ENCODE results near the gene PITPNC1.
"Not testable (repeated sequence)": the region's sequence is repeated elsewhere in the genome, so short reads cannot be mapped to it uniquely, and the experiment has no call there.

The PITPNC1 gene

DNA sequence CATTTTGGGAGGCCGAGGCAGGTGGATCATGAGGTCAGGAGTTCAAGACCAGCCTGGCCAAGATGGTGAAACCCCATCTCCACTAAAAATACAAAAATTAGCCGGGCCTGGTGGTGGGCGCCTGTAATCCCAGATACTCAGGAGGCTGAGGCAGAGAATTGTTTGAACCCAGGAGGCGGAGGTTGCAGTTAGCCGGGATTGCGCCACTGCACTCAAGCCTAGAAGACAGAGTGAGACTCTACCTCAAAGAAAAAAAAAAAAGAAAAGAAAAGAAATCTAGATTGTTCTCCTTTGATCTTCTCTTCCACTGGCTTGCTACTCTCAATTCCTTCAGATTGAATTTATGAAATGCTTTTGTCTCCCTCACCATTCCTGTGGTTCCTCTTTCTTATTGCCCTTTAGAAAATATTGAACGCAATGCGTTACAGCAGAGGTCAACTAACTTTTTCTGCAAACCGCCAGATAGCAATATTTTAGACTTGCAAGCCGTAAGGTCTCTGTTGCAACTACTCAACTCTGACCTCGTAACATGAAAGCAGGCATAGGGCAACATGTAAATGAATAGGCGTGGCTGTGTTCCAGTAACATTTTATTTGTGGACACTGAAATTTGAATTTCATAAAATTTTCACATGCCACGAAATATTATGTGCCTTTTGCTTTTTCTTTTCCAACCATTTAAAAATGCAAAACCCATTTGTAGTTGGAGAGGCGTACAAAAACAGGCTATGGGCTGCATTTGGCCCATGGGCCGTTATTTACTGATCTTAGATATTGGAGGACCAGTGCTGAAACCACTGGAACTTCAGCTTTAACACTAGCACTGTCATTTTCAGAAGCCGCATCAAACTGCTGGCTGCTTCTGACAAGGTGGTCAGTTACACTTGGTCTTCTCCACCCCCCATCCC, 24.8 kb downstream of the PITPNC1 start:
- no peak for DNase-seq

- no peak for DNase-seq
These were observed 26.0 kb downstream of the PITPNC1 start for GRCh38 chr17:67403065-67403464.

GRCh38 chr17:67403483-67403882, 26.4 kb downstream of the PITPNC1 start:
- DNase-seq = no peak

- not testable (repeated sequence) for DNase-seq
These were observed 31.4 kb downstream of the PITPNC1 start for GRCh38 chr17:67408455-67408830.

DNA sequence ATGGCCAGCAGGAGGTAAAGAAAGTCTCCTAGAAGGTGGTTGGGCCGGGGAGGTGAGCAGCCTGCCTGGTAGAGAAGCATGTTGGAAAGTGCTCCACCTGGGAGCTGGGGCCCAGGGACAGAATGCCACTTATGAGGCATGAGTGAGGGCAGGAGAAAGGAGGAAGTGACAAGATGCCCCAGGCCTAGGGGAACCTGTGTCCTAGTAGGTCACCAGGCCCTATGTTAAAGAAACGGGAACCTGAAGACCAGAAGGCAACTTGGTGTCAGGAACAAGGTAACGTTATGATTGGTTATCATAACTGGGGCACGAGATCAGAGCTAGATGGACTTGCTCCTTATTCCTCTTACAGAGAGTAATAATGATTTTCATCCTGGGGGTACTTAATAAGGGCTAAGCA, 34.3 kb downstream of the PITPNC1 start:
- no peak for DNase-seq

GRCh38 chr17:67412032-67412431, 35.0 kb downstream of the PITPNC1 start:
- no peak for DNase-seq

DNA sequence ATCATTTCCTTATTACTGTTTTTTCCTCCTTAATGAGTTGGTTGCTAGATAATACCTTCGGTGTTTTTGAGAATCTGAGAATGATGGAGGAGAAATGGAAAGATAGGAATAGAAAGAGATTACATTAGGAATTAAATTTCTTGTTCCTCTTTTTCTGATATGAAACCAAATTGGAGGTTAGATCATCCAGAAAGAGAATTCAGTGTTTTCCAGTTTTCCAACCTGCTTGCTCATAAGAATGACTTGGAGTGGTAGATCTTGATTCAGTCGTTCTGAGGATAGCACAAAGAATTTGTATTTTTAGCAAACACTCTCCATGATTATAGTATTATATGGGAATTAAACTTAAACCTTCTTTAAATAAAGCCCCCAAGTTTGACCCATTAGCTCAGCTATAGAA, 35.9 kb downstream of the PITPNC1 start:
- no peak for DNase-seq

DNA sequence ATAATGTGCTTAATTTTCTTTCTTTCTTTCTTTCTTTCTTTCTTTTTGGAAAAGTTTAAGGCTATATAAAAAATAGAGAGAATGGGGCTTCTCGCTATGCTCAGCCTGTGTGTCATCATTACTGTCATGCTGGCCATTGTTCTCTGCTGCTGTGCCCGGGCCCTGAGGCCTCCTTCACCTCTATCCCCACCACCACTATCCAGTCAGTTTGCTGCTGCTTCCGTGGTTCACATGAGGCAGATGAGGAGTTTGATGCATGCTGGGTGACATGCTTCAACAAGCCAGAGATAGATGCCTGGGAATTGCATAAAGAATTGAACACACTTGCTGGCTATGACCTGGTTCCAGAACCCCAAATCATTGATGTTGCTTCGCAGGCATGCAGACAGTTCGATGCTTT, 36.3 kb downstream of the PITPNC1 start:
- peak; percentile 14 for DNase-seq

GRCh38 chr17:67414130-67414529, 37.0 kb downstream of the PITPNC1 start:
- DNase-seq = no peak

DNA sequence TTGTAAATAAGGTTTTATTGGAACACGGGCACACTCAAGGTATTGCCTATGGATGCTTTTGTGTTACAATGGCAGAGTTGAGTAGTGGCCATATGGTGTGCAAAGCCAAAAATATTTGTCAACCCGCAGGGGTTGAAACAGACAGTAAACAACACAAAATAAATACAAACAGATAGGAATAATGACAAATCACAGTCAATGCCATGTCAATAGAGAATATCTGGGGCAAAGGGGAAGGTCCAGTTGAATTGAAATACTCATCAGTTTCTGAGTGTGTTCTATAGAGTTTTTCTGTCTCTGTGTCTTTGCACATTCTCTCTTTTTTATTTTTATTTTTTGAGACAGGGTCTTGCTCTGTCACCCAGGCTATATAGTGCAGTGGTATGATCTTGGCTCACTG, 37.5 kb downstream of the PITPNC1 start:
- no peak for DNase-seq

- no peak for DNase-seq
These were observed 38.2 kb downstream of the PITPNC1 start for GRCh38 chr17:67415291-67415690.

DNA sequence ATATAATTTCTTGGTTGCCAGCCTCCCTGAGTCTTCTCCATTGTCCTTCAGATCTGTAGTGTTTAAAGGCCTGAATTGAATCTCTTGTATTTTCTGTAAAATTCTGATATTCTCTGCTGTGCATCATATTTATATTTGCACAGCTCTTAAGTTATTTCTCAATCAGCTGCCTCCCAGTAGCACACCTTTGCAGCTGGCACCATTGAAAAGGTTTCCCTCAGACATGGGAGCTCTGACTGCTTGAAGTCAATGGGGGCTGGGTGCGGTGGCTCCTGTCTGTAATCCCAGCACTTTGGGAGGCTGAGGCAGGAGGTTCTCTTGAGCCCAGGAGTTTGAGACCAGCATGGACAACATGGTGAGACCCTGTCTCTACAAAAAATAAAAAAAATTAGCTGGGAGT, 40.4 kb downstream of the PITPNC1 start:
- DNase-seq = no peak

- DNase-seq = peak; percentile 16
These were observed 43.9 kb downstream of the PITPNC1 start for GRCh38 chr17:67420994-67421393.

DNA sequence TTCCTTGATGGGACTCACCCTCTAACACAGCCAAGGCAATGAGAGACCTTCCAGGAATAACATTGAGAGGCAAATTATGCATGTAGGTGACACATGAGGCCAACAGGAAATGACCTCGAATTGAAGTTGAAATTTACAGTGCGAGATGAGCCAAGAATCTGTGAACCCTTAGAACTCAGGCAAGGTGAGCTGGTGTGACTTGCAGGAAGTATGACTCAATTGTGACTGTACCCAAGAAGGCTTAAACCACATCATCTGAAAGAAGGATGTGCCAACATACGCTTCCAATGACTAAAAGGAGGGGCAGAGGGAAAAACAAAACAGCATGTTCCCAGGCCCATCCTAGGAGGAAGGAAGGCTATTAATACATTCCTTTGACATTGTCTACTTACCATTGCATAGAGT, 44.8 kb downstream of the PITPNC1 start:
- DNase-seq = peak; percentile 57

GRCh38 chr17:67422296-67422695, 45.2 kb downstream of the PITPNC1 start:
- not testable (repeated sequence) for DNase-seq

- no peak for DNase-seq
These were observed 45.8 kb downstream of the PITPNC1 start for GRCh38 chr17:67422897-67423296.

- no peak for DNase-seq
These were observed 48.6 kb downstream of the PITPNC1 start for GRCh38 chr17:67425571-67426160.

- no peak for DNase-seq
These were observed 50.3 kb downstream of the PITPNC1 start for GRCh38 chr17:67427424-67427823.

DNA sequence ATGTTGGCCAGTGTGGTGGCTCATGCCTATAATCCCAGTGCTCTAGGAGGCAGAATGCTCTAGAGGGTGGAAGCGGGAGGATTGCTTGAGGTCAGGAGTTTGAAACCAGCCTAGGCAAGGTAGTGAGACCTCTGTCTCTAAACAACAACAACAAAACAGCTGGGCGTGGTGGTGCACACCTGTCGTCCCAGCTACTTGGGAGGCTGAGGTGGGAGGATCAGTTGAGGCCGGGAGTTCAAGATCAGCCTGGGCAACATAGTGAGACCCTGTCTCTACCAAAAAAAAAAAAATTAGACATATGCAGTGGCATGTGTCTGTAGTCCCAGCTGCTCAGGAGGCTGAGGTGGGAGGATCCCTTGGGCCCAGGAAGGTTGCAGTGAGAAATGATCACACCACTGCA, 53.4 kb downstream of the PITPNC1 start:
- not testable (repeated sequence) for DNase-seq

DNA sequence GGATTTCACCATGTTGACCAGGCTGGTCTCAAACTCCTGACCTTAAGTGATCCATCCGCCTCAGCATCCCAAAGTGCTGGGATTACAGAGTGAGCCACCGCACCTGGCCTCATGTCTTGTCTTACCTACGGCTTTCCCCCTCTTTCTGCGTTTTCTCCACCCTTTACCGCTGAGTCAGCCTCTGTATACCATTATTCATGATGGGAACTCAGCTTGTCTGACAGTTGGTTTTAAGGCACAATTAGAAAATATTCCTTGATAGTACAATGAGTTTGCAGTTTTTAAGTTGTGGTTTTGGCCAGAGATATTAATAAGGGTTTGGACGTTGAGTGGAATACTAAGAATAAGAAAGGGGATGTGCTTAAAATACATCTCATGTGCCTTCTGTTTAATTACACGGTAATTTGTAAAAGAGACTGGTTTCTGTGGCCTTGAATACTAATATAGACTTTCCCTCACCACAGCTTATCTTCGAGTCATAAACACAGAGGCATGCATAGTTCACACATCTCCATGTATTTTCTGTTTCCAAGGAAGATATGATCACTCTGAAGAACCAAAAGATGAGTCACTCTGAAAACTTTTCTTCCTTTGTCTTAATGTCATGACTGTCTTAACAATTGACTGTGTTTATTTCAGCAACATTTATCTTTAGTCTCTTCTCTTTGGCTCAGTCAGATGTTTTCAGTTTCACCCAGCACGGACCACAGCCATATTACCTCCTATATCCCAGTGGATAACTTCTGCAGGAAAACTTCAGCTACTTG, 54.4 kb downstream of the PITPNC1 start:
- DNase-seq = peak; percentile 24

GRCh38 chr17:67433248-67433924, 56.3 kb downstream of the PITPNC1 start:
- no peak for DNase-seq

- peak; percentile 59 for DNase-seq
These were observed 57.0 kb downstream of the PITPNC1 start for GRCh38 chr17:67434061-67434525.

DNA sequence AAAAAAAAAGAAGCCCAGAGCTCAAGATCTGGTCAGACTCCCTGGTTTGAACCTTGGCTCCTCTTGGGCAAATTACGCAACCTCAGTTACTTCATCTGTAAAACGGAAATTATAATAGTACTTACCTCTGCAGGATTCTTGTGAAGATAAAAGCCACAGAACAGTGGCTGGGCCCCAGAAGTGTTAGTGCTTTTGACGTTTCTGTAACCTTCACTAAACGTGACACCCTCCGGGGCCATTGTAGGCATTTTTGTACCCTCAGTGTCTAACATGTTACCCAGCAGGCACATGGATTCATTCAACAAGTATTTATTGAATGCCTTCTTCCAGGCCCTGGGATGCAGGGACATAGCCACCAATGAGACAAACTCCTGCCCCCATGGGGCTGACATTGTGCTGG, 58.0 kb downstream of the PITPNC1 start:
- peak; percentile 62 for DNase-seq

All from stimulated activated CD8-positive, alpha-beta memory T cell treated with anti-CD3 and anti-CD28 coated beads, Interleukin-4, amount 100 ng/mL, for 48 hours (primary cell).